DMS153 treated with DMSO at 0.1 percent for 48 hours (cell line): ENCODE measurements around the gene MLN.

Experiments
- DNase-seq: peaks from one replicate; lab custom pipeline; 2025; ENCODE audit not compliant: unreplicated experiment; lab: John Stamatoyannopoulos, UW

The MLN gene

DNA sequence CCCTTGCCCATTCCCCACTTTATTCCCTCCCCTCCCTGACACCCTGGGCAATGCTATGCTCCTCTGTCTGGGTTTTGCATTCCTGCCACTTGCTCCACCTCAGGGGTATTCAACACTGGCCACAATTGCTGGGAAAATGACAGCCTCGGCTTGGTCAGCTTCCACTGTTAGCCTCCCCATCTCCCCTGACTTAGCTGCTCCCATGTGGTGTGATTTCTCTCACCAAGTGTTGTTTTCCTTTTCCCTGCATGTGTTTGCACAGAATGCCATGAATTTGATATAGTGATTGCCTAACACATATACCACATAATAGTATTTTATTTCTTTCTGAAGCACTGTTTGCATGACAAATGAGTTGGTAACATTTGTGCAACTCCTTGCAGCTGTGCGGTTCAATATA, 13.4 kb downstream of the MLN start:
- no peak for DNase-seq

DNA sequence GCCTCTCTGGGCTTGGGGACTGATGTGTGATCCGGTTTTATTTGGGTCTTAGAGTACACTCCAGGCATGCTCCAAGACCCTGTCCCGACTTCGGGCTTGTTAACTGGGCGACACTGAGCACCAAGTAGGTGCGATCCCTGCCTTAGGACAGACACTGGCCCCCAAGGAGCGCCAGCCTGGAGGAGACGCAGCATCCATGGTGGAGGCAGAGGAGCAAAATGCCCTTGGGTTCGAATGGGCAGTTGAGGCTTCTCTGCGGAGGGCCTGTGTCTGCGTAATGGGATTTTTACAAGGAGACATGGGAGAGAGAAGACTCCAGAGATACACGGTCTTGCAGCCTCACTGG, 14.3 kb downstream of the MLN start:
- DNase-seq = no peak

DNA sequence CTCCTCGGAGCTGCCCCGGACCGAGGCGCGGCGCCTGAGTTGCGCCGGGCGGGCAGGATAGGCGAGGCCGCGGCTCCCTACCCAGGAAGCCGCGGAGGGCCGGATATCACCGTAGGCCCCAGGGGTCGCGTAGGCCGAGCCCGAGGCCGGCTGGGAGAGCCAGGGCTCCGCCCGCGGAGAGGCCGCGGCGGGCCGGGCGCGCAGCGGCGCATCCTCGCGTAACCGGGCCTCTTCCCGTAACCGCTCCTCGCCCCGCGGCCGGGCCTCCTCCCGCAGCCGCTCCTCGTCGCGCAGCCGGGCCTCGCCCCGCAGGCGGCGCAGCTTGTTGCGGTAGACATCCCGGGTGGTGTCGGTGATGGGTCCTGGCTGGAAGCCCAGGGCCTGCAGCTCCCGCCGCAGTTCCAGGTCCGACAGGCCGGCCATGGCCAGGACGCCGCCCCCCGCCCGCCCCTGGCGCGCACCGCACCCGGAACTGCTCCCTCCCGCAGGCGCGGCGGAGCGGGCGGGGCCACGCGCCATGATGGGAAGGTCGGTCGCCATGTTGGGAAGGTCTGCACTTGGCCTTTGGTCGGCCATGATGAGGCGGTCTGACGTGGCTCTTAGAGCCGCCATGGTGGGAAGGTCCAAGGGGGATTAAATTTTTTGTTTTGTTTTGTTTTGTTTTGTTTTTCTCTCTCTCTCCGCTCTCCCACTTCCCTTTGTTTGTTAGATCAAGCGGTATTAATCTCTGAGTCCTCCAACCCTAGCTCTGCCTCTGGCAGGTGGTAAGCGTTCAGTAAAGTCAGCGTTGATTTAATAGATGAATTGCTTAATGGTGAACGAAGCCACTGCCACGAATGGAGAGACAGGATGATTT, 14.9 kb downstream of the MLN start, which contains the start of gene LEMD2:
Gene LEMD2, minus strand, starts transcription at position 437 of the 856 bp plus-strand sequence. Its CDS starts 14 bp downstream, at position 423.
- DNase-seq = peak; percentile 75

GRCh38 chr6:33787954-33788693, 15.7 kb downstream of the MLN start:
- DNase-seq = peak; percentile 26

- no peak for DNase-seq
These were observed 16.4 kb downstream of the MLN start for GRCh38 chr6:33787346-33787953.

DNA sequence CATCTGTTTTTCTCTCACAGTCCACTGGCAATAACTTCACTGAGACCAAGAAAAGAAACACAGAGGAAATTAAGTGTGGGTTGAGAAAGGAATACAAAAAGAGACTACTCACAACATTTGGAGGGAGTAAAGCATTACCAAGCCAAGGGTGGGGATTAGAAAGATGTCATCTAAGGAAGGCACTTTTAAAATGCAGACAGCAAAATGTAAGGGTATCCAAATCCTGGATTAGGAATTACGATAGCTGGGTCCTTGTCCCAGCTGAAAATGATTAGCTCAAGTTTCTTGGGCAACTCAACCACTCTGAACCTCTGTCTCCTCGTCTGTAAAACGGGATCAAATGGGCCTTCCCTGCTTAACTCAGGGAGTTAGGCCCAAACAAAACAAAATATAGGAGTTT, 17.1 kb downstream of the MLN start:
- no peak for DNase-seq

- no peak for DNase-seq
These were observed 18.0 kb downstream of the MLN start for GRCh38 chr6:33785778-33786177.

DNA sequence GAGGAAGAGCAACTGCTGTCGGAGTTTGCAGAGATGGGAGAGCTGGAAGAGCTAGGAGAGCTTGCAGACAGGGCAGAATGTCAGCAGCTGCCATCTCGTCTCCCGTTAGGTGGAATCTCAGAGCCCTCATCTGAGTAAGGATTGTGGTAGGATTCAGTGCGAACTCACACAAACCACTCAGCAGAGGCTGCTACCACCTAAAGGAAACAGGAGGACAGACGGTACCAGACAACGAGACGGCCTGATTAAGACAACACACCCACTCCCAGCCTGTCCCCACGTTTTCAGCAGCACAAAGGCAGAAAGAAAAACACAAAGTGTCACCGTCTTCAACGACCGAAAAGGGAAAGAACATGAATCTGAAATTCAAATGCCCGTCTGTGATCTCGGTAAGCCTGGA, 19.0 kb downstream of the MLN start:
- no peak for DNase-seq

DNA sequence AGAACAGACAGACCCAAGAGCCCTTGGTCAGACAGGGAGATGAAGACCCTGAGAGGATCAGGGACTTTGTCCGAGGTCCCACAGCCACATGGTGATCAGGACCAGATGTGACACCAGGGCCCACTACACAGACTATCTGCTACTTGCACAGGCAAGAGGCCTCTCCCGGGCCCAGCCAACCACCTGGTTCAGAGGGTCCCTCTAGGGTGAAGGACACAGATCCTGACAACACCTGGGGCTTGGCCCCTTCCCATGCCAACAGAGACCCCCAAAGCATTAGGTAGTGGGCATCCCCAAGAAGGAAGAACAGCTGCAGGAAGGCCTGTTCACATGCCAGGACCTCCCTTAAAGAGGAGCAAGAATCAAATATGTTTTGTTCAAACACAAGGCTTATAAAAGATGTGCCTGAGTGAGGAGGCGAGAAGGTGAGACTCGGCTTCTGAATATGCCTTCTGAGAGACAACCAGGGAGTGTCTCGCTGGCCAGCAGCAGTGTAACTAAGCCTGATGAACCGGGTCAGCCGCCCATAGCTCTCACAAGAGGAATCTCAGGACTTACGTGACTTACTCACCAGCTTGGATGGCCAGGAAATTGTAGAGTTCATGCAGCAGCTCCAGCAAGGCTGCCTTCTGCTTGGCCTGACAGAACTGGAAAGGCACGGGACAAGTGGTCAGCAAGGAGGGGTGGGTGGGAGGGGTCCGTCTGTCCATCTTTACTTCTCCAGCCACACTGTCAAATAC, 19.9 kb downstream of the MLN start:
- DNase-seq = no peak

- no peak for DNase-seq
These were observed 21.2 kb downstream of the MLN start for GRCh38 chr6:33782561-33782960.

DNA sequence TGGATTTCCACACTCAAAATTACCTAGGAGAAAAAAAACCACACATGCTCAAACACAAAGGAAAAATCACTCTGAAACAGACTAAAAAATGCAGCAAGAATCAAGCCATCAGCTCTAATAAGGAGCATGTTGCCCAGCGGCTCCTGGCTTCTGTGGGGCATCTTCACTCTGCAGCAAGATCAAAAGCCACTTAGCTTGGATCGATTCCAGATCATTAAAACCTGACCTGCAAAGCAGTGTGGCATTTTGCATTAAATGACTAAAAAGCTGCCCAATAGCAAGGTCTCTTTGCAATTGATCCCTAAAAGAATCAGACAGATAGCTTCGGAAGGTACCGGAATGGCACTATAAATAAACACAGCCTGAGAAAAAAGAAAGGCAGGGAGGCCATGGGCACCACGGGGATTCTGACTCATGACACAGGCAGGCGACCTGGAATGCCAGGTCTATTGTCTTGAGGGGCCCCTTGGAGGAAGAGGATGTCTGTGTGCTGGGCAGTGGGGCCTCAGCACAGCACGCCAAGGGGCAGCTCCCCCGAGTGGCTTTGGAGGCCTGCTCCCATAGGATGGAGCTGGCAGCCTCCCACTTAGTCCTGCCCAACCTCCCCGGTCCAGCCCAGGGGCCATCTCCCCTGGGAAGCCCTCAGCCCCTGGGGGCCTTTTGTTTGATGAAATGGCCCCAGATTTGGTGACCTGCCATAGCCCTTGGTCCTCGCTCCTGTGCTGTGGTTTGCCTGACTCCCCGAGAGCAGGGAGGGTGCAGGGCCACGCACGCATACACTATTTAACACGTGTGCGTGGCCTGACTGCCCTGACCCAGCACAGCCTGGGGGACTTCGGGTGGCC, 22.4 kb downstream of the MLN start:
- no peak for DNase-seq

- no peak for DNase-seq
These were observed 23.9 kb downstream of the MLN start for GRCh38 chr6:33779895-33780294.

DNA sequence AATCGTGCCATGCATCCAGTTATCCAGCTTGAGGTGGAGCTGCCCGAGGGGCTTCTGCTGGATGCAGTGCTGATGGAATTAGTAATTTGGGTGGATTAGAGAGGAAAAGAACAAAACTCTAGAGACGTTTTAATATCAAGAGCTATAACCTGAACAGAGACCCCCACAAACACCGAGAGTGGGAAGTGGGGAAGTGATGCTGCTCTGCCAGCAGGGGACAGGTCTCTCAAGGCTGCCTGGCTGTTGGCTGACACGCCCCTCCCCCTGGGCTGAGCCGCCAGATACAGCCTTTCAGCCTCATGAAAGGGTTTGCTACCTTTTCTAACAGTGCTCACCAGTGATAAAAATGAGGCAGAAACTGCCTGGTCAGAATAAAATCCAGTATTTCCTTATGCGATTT, 24.5 kb downstream of the MLN start:
- DNase-seq = no peak

- no peak for DNase-seq
These were observed 25.2 kb downstream of the MLN start for GRCh38 chr6:33778444-33779121.

- no peak for DNase-seq
These were observed 26.1 kb downstream of the MLN start for GRCh38 chr6:33777398-33778388.

GRCh38 chr6:33776764-33777163, 27.0 kb downstream of the MLN start:
- no peak for DNase-seq

DNA sequence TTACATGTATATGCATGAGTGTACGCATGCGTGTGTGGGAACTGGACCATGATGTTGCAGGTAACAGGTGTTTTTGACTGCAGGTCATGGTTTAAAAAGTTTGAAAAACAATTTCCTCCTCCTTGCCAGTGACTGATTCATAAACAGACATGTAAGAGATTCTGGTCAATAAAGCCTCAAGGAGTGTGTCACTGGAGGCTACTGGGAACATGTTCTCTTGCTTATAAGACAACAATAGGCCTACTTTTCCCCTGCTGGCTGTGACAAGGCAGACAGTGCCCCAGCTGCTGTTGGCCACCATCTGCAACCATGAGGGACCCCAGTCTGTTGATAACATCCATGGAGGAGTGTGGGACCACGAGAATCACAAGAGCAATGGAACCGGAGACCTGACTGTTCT, 27.6 kb downstream of the MLN start:
- no peak for DNase-seq

- DNase-seq = no peak
These were observed 29.0 kb downstream of the MLN start for GRCh38 chr6:33774774-33775173.
